HG03175 (cell line): ENCODE results near the gene SZRD1.

Source experiments
- ATAC-seq: cut with Tn5 transposase; IDR thresholded peaks from one replicate; pipeline ENCODE4 v1.9.1; 2021; ENCODE audit warnings: mild to moderate bottlenecking, moderate library complexity; ENCODE audit not compliant: unreplicated experiment

The SZRD1 gene

DNA sequence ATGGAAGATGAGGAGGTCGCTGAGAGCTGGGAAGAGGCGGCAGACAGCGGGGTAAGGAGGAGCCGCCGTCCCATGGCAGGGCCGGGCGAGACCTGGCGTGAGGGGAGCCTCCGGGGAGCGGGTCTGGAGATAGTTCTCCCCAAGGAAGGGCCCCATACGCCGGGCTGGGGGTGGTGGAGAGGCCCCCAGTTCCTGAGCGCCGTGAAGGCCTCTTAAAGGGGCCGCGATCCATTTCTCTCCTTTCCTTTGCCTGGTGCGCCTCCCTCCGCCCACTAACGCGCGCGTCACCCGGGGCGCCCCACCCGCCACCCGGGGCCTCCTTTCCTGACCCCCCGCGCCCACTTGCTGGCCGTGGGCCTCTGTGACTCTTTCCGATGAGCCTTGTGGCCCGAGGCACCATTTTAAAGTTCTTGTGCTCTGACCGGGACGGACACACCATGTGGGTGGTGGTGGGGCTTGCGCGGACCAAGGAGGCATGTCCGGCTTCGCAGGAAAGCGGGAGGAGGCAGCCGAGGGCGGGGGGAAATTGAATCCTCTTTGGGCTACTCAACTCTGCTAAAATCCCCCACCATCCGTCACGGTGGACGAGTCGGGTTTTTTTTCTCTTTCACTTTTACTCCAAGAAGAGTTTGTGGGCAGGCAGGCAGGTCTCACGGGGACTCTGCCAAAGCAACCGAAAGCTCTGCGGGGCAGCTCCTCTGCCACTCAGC, 371 bp downstream of the SZRD1 start:
- ATAC-seq = peak; percentile 57

DNA sequence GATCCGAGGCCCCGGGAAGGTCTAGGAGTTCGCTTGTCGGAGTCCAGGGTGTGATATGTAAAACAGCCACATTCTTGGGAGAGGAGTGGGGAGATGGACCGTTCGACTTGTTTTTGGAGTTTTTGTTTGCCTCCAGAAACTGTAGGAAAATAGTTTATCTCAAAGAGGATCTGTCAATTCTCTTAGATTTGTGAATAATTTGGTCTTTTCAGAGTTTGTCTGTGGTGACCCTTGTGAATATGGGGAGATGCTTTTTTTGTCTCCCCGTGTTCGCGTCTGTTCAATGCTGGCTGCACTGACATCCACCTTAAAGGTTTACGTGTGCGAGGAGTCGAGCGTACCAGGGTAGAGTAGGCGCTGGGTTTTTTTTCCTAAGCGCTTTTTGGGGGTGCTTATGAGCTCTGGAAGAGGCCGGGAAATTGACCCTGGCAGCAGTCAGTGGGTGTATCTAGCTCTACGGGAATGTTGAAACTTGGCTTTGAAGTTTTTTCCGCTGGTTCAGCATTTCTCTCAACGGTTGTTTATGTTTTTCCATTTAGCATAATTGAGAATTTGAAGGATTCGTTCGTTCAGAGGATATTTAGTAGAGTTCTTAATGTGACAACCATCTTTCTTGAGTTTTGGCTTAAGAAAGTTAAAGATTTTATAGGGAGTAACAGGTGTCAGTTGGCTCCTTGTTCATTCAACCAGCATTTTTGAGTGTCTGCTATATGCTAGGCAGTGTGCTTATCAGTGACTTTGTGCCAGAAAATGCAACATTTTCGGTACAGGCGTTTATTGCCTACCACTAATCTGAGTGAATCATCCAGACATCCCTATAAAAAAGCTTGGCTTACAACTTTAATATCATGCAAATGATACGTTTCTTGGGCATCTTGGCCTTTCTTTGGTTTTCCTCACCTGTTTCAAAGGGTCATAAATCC, 1.2 kb downstream of the SZRD1 start:
- no peak for ATAC-seq

DNA sequence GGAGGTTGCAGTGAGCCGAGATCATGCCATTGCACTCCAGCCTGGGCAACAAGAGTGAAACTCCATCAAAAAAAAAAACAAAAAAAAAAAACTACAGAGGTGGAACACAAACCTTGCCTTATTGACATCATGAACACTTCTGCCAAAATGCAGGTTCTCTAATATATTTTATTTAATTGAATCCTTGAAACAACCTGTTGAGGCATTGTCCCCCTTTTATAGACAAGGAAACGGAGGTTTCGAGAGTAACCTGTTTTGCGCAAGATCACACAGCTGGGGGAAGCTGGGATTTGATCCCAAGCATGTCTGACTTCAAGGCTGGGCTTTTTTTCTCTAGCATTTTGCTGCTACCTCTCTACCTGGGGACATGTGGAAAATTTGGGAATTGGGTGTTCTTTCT, 2.8 kb downstream of the SZRD1 start:
- ATAC-seq = no peak

DNA sequence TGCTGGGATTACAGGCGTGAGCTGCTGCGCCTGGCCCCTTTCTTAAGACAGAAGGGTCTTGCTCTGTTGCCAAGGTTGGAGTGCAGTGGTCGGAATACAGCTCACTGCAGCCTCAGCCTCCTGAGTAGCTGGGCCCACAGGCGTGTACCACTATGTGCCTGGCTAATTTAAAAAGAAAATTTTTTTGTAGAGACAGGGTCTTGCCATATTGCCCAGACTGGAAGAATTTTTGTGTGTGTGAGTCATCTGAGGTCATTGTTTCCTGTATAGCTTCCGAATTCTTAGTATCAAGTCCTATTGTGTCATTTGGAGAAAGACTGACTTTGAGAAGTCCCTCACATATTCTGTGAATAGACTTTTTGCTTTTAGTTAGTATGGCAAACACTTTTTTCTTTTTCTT, 4.7 kb downstream of the SZRD1 start:
- ATAC-seq = no peak

DNA sequence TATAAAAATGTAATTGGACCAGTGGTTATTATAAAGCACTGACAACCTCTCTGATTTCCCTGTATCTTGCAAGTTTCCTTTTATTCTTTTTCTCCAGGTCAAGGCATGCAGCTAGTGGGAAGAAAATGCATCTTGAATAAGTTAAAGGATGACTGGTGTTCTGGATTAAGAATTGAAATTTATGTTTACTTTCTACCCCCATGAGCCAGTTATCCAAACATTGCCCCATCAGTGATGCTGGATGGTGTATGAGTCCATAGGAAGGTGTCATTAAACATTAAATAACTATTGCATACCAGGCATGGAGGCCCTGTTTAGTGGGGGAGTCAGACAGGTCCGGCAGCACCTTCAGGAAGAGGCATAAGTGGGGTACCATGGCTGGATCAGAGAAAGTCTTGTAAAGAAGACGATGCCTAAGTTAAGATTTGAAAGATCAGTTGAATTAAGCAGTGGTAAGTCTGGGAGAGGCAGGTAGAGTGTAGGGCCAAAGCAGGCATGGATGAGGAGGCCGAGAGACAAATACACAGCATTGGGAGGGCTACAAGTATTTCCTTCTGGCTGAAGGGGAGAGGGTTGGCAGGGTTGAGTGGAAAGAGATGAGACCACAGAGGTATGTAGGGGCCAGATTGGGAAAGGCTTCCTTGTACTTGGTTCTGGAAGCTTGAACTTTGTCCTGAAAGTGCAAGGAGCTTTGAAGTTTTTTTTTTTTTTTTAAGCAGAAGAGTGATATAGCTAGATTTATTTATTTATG, 5.7 kb downstream of the SZRD1 start:
- no peak for ATAC-seq

DNA sequence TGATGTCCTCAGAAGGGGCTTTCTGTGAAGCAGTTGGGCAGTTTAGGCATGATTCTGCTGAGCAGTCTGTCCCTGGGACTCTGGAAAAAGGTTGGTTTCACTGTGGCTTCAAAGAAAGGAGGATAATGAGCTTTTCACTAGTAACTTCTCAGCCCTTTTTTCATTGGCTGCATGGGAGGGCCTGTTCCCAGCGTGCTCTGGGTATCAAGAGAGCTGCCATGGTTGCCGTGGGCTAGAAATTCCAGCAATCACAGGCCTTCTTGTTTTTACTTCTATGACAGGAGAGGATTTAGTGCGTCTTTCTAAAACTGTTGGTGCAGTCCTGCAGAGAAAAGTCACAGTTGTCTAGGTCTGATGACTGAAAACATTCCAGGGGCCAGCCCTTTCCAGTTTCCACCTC, 7.2 kb downstream of the SZRD1 start:
- no peak for ATAC-seq

DNA sequence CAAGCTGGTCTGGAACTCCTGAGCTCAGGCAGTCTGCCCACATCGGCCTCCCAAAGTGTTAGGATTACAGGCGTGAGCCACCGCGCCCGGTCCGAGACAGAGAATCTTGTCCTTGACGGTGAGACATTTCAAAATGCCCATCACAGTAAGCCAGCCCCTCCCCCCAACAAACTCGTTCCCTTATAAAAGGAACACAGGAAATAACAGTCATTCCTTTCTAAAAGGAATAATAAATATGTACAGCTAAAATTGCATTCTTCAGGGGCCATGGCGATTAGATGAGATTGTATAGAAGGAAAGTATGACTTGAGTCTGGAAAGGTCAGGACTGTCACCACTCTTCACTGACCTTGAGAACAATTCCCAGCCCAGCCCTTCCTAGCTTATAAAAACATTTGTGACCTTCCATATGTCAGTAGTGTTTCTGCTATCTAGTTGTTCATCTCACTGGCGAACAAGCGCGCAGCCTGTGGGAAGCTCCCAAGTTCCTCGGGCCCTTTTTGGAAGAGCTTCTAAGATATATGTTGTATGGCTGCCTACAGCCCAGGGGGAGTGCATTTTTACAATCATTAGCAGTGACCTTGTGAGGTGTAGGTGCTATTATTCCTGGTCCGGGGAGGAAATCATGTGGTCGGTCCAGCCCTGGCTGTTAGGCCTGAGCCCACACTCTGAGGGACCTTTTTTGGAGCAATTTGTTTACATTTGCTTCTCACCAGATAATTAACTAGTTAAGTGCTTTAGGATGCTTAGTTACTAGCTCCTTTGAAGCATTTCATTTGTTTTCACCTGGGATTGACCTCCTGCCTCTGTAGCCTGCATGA, 8.7 kb downstream of the SZRD1 start:
- ATAC-seq = no peak

DNA sequence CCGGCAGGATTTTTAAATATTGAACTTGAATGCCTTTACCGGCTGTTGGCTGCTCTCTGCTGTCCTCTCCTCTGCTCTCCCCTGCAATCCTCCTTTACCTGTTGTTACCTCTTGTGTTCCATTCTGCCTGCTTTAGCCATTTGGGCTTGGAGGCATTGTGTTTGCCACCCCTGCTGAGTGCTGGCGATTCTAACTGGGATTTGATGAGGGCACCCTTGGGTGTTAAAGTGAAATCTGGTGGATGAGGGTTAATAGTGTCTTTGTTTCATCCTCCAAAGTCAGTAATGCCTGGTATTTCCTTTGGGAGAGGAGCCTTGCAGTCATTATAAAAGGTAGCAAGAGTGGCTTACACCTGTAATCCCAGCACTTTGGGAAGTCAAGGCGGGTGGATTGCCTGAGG, 9.9 kb downstream of the SZRD1 start:
- ATAC-seq = no peak

DNA sequence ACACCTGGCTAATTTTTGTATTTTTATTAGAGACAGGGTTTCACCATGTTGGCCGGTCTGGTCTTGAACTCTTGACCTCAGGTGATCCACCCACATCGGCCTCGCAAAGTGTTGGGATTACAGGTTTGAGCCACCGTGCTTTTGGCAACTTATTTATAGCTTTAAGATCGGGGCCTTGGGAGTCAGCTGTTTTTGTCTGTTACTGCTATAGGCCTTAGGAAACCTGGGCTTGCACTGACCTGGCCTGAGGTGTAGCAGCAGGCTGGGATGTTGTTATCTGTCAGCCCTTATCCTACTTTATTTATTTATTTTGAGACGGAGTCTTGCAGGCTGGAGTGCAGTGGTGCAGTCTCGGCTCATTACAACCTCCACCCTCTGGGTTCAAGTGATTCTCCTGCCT, 11.4 kb downstream of the SZRD1 start:
- ATAC-seq = no peak

DNA sequence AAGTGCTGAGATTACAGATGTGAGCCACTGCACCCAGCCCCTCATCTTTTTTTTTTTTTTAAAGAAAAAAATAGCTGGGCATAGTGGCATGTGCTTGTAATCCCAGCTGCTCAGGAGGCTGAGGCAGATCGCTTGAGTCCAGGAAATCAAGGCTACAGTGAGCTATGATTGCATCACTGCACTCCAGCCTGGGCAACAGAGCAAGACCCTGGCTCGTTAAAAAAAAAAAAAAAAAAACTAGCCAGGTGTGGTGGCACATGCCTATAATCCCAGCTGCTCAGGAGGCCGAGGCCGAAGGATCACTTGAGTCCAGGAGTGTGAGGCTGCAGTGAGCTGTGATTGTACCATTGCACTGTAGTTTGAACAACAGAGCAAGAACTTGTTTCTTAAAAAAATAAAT, 13.8 kb downstream of the SZRD1 start:
- no peak for ATAC-seq

DNA sequence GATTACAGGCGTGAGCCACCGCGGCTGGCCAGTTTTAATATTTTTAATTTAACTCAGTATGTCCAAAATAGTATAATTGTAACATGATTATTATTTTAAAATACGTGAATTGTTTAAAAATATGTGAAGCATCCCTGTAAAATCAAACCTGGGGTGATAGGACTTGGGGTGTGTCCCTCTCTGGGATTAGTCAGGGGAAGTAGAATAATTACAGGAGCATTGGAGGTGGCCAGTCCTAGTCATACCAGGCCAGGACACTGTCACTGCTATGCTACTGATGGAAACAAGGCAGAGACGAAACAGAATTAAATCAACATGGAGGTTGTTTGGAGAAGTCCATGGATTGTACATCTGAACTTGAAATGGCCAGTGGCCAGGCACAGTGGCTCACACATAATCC, 16.8 kb downstream of the SZRD1 start:
- no peak for ATAC-seq

DNA sequence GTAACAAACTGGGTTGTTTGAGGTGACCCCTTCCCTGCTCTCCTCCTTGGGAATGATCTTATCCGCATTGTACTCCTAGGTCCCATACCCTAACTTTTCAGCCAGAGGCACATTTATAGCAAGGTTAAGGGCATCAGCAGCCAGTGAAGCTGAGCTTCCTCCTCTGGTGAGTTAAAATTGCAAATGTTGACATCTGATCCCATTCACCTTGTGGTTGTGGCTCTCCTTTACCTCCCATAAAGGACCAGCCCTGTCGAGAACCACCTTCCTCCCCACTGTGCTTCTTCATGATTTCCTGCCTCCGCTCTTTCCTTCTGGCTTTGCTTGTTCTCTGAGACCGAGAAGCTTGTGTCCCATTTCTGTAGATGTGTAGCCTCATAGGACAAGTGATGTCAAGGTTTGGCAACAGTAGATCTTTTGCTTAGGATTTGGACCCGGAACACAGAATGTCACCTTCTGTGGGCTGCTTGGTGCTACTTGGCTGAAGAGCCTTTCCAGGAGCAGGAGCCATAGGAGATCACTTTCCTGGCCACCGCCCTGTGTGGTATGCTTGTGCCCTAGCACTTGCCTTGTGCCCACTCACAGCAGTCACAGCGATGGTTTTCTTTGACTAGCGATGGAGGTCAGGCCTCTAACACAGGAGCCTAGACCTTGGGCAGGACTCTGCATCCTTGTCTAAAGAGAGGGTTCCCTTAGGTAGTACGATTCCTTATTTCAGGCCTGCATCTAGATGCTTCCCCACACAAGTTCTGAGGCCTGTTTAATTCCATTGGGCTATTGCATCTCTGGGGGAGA, 18.8 kb downstream of the SZRD1 start:
- no peak for ATAC-seq

DNA sequence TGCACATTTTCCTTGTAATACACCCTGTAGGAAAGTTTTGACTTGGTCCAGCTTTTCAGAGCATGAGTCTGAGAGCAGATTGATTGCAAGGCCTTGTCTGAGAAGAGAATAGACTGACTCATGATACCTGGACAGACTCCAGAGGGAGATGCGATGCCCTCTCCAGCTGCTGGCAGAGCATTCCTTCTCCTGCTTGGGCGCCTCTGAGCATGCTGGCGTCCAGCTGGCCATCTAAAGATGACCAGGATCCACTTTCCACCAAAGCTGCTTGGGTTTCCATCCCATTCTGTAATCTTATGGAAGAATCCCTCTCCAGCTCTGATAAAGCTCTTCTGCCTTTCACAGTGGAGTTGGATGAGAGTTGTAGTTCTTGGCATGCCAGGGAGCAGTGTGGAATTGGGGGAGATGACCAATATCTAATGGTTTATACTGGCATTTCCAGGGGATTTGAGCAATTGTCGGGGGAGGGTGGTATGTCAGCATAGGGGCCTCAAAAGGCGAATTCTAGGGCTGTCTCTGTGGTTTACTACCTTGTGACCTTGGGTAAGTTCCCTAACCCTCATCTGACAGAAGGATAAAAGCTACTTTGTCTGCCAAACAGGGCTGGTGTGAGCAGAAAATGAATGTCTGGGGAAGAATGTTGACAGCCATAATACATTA, 19.5 kb downstream of the SZRD1 start:
- ATAC-seq = no peak

DNA sequence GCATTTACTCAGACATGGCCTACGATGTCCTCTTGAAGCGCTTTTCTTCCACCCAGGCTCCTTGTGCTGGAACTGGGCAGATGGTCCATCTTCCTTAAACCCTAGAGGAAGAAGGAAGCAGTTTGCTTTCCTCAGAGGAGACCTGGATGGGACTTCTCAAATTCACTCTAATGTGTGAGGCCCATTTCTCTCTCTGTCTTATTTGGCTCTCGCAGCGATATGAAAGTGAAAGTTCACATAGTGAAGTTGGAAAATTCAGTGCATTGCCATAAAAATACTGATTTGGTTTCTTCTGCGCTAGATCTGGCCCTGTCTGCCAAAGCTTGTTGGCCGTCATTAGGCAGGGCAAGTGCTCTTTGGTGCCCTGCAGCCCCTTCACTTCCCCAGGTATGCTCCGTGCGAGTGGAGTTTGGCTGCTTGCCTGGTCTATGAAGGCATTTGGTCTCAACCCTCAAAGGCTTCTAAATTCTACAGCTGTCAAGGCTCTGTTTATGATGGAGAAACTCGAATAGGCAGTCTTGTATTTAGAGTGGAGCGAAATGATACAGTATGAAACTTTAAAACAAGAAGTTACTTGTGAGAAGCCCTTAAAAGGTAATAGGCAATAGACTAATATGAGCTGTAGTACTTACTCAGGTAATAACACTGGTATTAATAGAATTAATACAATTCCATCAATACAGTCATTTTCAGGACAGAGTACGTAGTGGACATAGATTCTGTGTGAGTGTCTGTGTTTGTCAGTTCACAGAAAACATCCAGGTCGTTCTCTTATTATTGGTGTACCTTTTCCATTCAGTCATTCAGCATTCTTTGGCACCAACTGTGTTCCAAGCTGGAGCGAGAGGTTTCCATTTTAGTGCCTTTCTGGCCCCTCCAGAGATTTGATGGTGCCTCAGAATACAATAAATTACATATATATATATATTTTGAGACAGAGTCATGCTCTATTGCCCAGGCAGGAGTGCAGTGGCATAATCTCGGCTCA, 20.5 kb downstream of the SZRD1 start:
- no peak for ATAC-seq

DNA sequence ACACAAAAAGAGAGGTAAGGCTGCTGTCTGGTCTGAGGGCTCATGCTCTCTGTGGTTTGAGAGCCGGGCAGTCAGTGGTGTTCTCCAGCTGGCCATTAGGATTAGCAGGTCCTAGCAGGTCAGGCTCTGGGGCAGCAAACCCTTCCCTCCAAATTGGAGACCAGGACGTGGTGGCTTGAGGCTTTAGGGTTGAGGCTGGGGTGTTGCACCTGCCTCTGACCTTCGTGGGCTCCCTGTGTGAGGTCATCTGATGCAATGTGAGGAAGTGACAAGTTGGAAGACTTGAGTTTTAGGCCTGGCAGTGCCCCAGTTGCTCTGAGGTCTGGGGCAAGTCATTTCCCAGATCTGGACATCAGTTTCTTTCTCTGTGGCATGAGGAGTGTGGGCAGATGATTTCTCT, 24.4 kb downstream of the SZRD1 start:
- ATAC-seq = no peak

DNA sequence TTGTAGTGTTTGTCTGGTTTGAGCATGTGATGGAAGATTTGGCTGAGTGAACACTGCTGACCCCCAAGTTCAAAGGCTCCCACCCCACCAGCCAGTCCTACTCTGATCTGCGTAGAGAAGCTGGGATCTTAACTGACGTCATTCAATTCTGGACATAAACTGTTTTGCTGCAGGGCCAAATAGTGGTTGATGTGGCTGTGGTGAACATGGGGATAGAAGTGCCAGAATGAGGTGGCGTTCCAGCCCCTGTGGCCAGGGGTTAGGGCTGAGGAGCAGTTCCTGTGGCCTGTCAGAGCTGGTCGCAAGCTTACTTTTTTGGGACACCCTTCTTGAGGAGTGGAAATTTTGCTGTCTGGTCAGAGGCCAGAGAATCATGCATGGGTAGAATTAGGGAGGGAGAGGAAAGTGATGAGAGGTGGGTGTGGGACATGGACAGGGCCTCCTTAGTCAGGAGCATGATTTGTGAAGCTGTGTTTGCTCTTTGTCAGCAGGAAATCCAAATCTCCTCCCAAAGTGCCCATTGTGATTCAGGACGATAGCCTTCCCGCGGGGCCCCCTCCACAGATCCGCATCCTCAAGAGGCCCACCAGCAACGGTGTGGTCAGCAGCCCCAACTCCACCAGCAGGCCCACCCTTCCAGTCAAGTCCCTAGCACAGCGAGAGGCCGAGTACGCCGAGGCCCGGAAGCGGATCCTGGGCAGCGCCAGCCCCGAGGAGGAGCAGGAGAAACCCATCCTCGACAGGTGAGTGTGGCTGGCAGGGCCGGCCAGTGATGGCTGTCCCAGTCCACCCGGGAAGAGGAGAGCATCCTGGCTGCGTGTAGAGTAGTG, 25.9 kb downstream of the SZRD1 start:
- ATAC-seq = no peak
